Activated CD4-positive, CD25-positive, alpha-beta regulatory T cell treated with anti-CD3 and anti-CD28 coated beads, Interleukin-2, amount 50 U/mL, for 16 hours (primary cell): ENCODE data around the gene TP53AIP1.
"Not testable (repeated sequence)": the region's sequence is repeated elsewhere in the genome, so short reads cannot be mapped to it uniquely, and the experiment has no call there.

Experiments
- DNase-seq: peaks from one replicate; pipeline ENCODE4 v3.0.0-alpha.2; 2020; ENCODE audit warnings: low read depth, low spot score

TP53AIP1 gene

GRCh38 chr11:128926000-128926399, 16.7 kb downstream of the TP53AIP1 start:
- no peak for DNase-seq

DNA sequence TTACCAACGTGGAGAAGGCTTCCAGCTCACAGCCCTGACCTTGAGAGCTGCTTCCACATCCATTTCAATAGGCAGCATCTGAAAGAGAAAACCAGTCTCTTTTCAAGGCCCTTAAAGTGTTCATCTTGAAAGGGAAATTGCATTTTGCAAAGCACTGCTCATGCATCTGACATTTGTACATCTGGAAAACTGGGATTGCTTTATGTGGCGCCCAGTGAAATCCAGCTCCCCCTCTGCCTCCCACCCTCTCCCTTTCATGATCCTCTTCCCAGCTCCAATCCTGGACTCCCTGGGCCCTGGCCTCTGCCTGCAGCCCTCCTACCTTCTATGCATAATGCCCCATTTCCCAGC, 17.4 kb downstream of the TP53AIP1 start:
- DNase-seq = no peak

DNA sequence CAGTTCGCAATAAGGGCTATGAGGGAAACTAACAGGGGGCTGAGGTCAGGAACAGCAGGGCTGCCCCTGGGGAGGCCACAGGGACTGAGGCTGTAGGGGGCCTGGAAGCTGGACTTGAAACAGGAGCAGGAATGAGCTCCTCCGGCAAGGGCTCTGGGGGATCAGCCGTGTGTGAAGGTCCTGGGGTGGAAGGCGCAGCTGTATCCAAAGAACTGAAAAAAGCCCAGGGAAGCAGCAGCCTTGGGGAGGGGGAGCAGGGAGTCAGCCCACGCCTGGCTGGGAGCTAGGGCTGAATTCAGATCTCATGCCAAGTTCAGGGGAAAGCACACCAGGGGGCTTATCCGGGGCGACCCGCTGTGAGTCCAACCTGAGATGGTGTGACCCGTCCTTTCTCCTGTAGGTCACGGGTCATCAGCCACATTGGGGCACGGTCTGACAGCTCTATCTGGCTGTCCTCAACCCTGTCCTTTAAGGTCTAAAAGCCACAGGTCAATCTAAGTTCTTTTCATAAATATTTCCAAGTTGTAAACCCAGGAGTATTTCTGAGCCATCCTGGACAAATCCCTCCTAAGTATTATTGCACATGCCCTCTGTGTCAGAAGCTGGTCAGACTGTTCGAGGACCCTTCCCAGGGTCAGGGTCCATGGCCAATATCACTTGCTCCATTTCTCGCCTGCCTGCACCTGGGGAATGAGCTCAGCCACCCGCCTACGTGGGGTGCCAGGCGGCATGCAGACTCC, 18.0 kb downstream of the TP53AIP1 start:
- DNase-seq = no peak

GRCh38 chr11:128924104-128924503, 18.6 kb downstream of the TP53AIP1 start:
- no peak for DNase-seq

DNA sequence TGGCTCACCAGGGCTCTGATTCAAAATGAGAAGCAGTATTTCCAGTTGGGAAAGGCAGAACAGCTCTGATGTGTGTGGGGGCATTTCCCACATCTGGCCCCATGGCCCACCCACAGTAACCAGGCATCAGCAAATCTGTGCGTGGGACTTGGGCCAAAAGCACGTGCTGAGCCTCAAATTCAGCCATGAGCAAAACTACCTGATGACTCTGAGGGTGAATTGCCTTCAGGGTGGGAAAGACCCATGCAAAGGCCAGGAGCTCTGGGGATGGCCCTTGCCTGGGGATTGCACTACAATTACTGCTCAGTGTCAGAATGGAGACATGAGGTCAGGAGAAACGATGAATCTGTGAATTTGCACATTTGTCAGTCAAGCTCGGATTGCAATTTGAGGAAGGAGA, 20.9 kb downstream of the TP53AIP1 start:
- DNase-seq = no peak

GRCh38 chr11:128920666-128921065, 22.0 kb downstream of the TP53AIP1 start:
- DNase-seq = no peak

GRCh38 chr11:128919635-128920034, 23.0 kb downstream of the TP53AIP1 start:
- DNase-seq = not testable (repeated sequence)

- no peak for DNase-seq
These were observed 23.5 kb downstream of the TP53AIP1 start for GRCh38 chr11:128919216-128919615.

- no peak for DNase-seq
These were observed 25.4 kb downstream of the TP53AIP1 start for GRCh38 chr11:128917144-128917724.

- no peak for DNase-seq
These were observed 26.0 kb downstream of the TP53AIP1 start for GRCh38 chr11:128916681-128917080.

GRCh38 chr11:128916037-128916572, 26.6 kb downstream of the TP53AIP1 start:
- DNase-seq = no peak

- no peak for DNase-seq
These were observed 27.5 kb downstream of the TP53AIP1 start for GRCh38 chr11:128915149-128915521.

DNA sequence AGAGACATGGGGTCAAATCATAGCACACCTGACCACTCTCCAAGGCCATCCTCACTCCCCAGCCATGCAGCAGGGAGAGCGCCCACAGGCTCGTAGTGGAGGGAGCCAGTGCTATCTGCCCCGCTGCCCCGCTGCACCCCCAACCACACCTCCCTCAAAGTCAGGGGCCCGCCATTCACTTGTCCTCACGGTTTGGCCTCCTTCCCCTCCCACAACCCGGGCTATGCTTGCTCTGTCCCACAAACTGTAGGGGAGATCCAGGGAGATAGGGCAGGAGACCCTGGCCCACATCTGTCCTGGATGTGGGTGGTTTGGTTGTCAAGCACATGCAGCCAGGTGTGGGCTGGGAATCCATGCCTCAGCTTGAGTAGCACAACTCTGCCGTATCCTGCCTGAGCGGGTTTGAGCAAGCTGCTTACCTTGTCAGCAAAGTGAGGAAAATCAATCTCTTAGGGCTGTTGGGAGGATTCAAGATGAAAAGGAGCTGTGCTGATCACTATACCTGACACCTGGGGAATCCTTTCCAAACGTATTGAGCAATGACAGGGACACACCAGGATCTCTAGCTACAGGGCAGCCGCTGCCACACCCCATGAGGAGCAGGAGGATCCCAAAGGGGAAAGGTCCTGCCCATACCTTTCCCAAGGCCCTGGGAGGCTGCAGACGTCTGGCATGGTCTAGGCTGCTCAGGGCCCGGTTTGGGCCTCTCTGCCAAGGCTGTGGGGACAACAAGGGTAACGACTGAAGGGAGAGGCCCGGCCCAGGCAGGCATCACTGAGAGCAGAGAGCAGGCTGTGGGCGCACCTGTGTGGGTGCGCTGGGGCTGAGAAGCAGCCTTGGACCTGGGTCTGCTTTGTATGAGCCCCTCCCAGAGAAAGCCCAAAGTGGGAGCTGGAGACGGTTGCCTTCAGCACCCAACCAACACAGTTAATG, 28.2 kb downstream of the TP53AIP1 start:
- DNase-seq = no peak

DNA sequence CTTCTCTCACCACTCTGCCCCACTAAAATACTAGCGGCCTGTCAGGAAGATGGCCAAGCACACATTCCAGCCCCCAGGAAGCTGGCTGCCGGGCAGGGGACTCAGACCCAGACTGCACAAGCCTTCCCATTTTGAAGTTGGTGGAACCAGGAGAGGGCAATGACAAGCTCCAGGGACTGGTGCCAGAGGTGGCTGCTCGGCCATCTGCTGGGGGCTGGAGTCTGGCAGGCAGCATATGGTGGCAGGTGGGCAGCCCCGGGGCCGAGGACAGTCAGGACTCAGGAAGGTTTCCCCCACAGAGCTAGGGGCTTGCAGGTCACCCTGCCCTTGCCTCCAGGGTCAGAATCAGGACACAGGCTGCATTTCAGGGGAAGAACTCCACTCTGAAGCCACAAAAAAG, 28.9 kb downstream of the TP53AIP1 start:
- no peak for DNase-seq

- DNase-seq = no peak
These were observed 31.0 kb downstream of the TP53AIP1 start for GRCh38 chr11:128911701-128912100.

DNA sequence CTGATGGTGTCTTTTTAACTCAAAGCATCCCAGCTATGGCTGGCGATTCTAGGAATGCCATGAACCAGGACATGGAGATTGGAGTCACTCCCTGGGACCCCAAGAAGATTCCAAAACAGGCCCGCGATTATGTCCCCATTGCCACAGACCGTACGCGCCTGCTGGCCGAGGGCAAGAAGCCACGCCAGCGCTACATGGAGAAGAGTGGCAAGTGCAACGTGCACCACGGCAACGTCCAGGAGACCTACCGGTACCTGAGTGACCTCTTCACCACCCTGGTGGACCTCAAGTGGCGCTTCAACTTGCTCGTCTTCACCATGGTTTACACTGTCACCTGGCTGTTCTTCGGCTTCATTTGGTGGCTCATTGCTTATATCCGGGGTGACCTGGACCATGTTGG, 31.4 kb downstream of the TP53AIP1 start:
- DNase-seq = no peak

DNA sequence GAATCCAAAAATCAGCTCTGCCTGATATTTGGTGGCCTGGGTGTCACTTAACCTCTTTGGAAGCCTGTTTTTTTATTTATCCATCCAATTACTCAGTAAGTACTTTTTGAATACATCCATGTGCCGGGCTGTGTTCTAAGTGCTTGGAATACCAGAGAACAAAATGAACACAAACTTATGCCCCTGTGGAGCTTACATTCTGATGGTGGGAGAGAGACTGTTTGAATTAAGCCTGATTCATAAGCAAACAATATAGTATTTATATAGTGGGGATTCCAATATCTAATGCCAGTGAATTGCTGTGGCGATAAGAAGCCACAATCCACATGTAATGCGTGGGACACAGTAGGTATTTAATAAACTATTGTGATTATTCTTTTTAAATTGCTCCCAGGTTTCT, 32.1 kb downstream of the TP53AIP1 start:
- no peak for DNase-seq

GRCh38 chr11:128909438-128910125, 33.1 kb downstream of the TP53AIP1 start:
- DNase-seq = no peak

- no peak for DNase-seq
These were observed 34.1 kb downstream of the TP53AIP1 start for GRCh38 chr11:128908391-128909246.

GRCh38 chr11:128907585-128907984, 35.1 kb downstream of the TP53AIP1 start:
- DNase-seq = no peak
